Naive thymus-derived CD4-positive, alpha-beta T cell (primary cell): Measurements from ENCODE around the gene NDUFS8. TPM values are rescaled to one million over a fixed set of nuclear protein-coding genes. Genes with fewer than 3 reads are reported as not detected.

Experiments
- ATAC-seq: fragments of 150-1000 bp; cut with Tn5 transposase; 2 replicates; pipeline ENCODE4 v1.10.0; 2021; ENCODE audit warnings: mild to moderate bottlenecking, moderate library complexity
- CTCF ChIA-PET: fragments of 350-600 bp; sonication (Branson Sonifier 250); formaldehyde crosslinking; loops from one replicate; lab custom pipeline; 2021; ENCODE audit warnings: antibody characterized with exemption; lab: Charles Lee
- POLR2A ChIA-PET: fragments of 350-600 bp; sonication (Branson Sonifier 250); formaldehyde crosslinking; loops from one replicate; lab custom pipeline; 2021; ENCODE audit warnings: antibody characterized with exemption, inconsistent platforms; lab: Charles Lee
- DNase-seq, 9 donors: peaks; one replicate each; pipeline versions ENCODE4 v3.0.0 to v3.0.0-alpha.2; 2020 to 2022; ENCODE audit warnings: mixed read lengths in 1 of 9
- H3K27ac ChIP-seq: one replicate; pipeline ENCODE4 v1.7.0; 2013; ENCODE audit warnings: mild to moderate bottlenecking, low read depth, low read length, moderate library complexity
- H3K27me3 ChIP-seq, 2 donors: one replicate each; pipeline ENCODE4 v1.7.0; 2013; ENCODE audit warnings: low read length in 2 of 2, mild to moderate bottlenecking in 2 of 2, moderate library complexity in 2 of 2; ENCODE audit not compliant: control insufficient read depth in 2 of 2, insufficient read depth in 2 of 2
- H3K36me3 ChIP-seq, 3 experiments: 1 replicate in 2 of 3; 2 replicates in 1 of 3; pipeline ENCODE4 v1.7.0; 2013; ENCODE audit warnings: low read length in 3 of 3, mild to moderate bottlenecking in 3 of 3, moderate library complexity in 1 of 3; ENCODE audit not compliant: insufficient read depth in 3 of 3, control insufficient read depth in 2 of 3
- H3K4me1 ChIP-seq, 2 donors: one replicate each; pipeline ENCODE4 v1.7.0; 2013; ENCODE audit warnings: low read length in 2 of 2, mild to moderate bottlenecking in 2 of 2, moderate library complexity in 1 of 2; ENCODE audit not compliant: control insufficient read depth in 2 of 2, insufficient read depth in 2 of 2
- H3K4me3 ChIP-seq: 2 replicates; pipeline ENCODE4 v1.7.0; 2013; ENCODE audit warnings: mild to moderate bottlenecking, low read length
- H3K9me3 ChIP-seq, 3 experiments: 1 replicate in 2 of 3; 2 replicates in 1 of 3; pipeline ENCODE4 v1.7.0; 2013; ENCODE audit warnings: low read length in 3 of 3; ENCODE audit not compliant: control insufficient read depth in 2 of 3
- H3K27ac Mint-ChIP-seq, 9 donors: one replicate each; pipeline ENCODE4 v1.8.0; 2020 to 2022; ENCODE audit warnings: mixed read lengths in 9 of 9, mild to moderate bottlenecking in 8 of 9, moderate library complexity in 5 of 9, inconsistent platforms in 2 of 9
- H3K27me3 Mint-ChIP-seq, 5 donors: one replicate each; pipeline ENCODE4 v1.8.0; 2021 to 2022; ENCODE audit warnings: mixed read lengths in 5 of 5, mild to moderate bottlenecking in 1 of 5
- H3K36me3 Mint-ChIP-seq, 5 donors: one replicate each; pipeline ENCODE4 v1.8.0; 2020 to 2022; ENCODE audit warnings: mixed read lengths in 5 of 5, mild to moderate bottlenecking in 3 of 5, inconsistent platforms in 1 of 5
- H3K4me1 Mint-ChIP-seq, 7 donors: one replicate each; pipeline ENCODE4 v1.8.0; 2020 to 2022; ENCODE audit warnings: mixed read lengths in 7 of 7, mild to moderate bottlenecking in 3 of 7, inconsistent platforms in 1 of 7
- H3K4me3 Mint-ChIP-seq, 10 donors: one replicate each; pipeline ENCODE4 v1.8.0; 2020 to 2022; ENCODE audit warnings: mild to moderate bottlenecking in 10 of 10, mixed read lengths in 10 of 10, moderate library complexity in 6 of 10, inconsistent platforms in 2 of 10
- H3K9me3 Mint-ChIP-seq, 11 donors: one replicate each; pipeline ENCODE4 v1.8.0; 2020 to 2022; ENCODE audit warnings: mixed read lengths in 11 of 11, mild to moderate bottlenecking in 4 of 11, inconsistent platforms in 1 of 11, moderate library complexity in 1 of 11
- intact Hi-C, 2 donors: fragments of 100-400 bp; cut with micrococcal nuclease; formaldehyde crosslinking; loops; one replicate each; pipeline ENCODE4 v1.15.1; 2023
- polyA plus RNA-seq, 2 donors: library from polyadenylated mRNA; unstranded; fragments of 300-500 nt; fragmentation: Illumina TruSeq; gene quantifications; one replicate each; pipeline ENCODE4 v1.2.3, GENCODE V29; 2021
- total RNA-seq, 6 experiments: library from RNA in 5 of 6; stranded (reverse) in 5 of 6; gene quantifications; 1 replicate in 5 of 6; 2 replicates in 1 of 6; pipeline ENCODE4 v1.2.3 and lab custom pipeline; 2021 to 2026

Gene NDUFS8
- total and polyA plus RNA-seq, 7 experiments from 2014 or later = 67.1 to 197 (median 87.6) TPM

DNA sequence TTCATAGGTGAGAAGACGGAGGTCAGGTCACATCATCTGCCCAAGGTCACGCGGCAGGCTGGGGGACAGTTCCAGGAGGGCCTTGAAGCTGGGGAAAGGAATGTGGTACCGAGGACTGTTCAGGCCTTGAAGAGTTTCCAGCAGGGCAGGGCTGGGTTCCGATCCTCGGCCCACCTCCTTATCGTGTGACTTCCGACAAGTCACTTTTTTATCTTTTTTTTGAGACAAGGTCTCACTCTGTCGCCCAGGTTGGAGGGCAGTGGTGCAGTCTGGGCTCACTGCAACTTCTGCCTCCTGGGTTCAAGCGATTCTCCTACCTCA, 623 bp downstream of the NDUFS8 start:
- peak in 1 of 9 donors; percentile 29 for DNase-seq
- intact Hi-C loops = loop anchor here (2.0 to 10.0 kb wide), 4 partner anchors 184 to 1018 kb away; partner anchors contain the start of genes C11orf24 (in 1 of the 2), KMT5B (in 1 of the 2), PPP6R3 (in 1 of the 2) and TPCN2 (in 1 of the 2)
- CTCF ChIA-PET = interaction anchor here (0.6 to 0.7 kb wide), 2 partner anchors 168 to 547 kb away, joined by 3 read pairs; no protein-coding TSS in a partner anchor

DNA sequence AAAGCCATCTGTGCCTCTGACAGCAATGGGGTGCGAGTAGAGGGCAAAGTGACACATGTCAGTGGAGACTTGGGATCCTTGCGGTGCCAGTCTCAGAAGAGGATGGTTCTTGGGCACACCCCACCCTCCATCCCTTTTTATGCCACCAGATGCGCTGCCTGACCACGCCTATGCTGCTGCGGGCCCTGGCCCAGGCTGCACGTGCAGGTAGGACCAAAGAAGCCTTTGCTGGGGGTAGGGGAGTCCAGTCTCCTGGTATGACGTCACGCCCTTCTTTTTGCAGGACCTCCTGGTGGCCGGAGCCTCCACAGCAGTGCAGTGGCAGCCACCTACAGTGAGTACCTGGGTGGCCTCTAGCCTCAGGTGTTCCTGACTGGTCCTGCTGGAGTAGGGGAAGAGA, 1.5 kb downstream of the NDUFS8 start:
- peaks cover 0 to 13% (median 3%) of the 10 kb centered on the region in 5 donors for H3K36me3 Mint-ChIP-seq
- intact Hi-C loops = loop anchor here in 1 of 2 donors (10.0 kb wide), 2 partner anchors 183 to 243 kb away; partner anchors contain the start of genes C11orf24 and KMT5B
- POLR2A ChIA-PET = interaction anchor here (1.9 kb wide), 1 partner anchor 29 kb away, joined by 5 read pairs; no protein-coding TSS in a partner anchor

More for the DNA sequence above, 623 bp downstream of the NDUFS8 start:
- Histone ChIP-seq H3K27ac (peak overlapping the region; percentile 97), H3K9me3 (no peaks in the 10 kb centered on the region), H3K4me3 (peak overlapping the region; percentile 98), H3K27me3 (no peaks in the 10 kb centered on the region), H3K4me1 (peaks cover 11 to 16% of the 10 kb centered on the region in 2 donors), H3K36me3 (peaks cover 0 to 37% (median 0%) of the 10 kb centered on the region in 3 experiments)
- Mint-ChIP-seq H3K4me3 (peak overlapping the region; percentile 90 to 99 (median 96)), H3K27me3 (no peaks in the 10 kb centered on the region), H3K36me3 (peaks cover 0 to 13% (median 3%) of the 10 kb centered on the region in 5 donors), H3K27ac (peak overlapping the region; percentile 73 to 98 (median 92)), H3K9me3 (no peaks in the 10 kb centered on the region), H3K4me1 (peaks cover 12 to 32% (median 23%) of the 10 kb centered on the region in 7 donors)
- POLR2A ChIA-PET = interaction anchor here (0.8 to 1.9 kb wide), 5 partner anchors 8 to 28 kb away, joined by 3 to 6 read pairs (median 4); partner anchors contain the start of gene TCIRG1
- no peak for ATAC-seq

GRCh38 chr11:68032997-68033707, 2.7 kb downstream of the NDUFS8 start:
- no peak overlapping the region for H3K27ac Mint-ChIP-seq

More for the DNA sequence above, 1.5 kb downstream of the NDUFS8 start:
- Mint-ChIP-seq H3K4me3 (peak overlapping the region; percentile 90 to 99 (median 96)), H3K27me3 (no peaks in the 10 kb centered on the region), H3K27ac (peak overlapping the region; percentile 7 to 93 (median 75)), H3K4me1 (peaks cover 17 to 36% (median 26%) of the 10 kb centered on the region in 7 donors), H3K9me3 (no peaks in the 10 kb centered on the region)
- Histone ChIP-seq H3K9me3 (no peaks in the 10 kb centered on the region), H3K36me3 (peaks cover 0 to 41% (median 0%) of the 10 kb centered on the region in 3 experiments), H3K4me1 (peaks cover 11 to 21% of the 10 kb centered on the region in 2 donors), H3K27ac (peak overlapping the region; percentile 97), H3K27me3 (no peaks in the 10 kb centered on the region), H3K4me3 (peak overlapping the region; percentile 98)
- DNase-seq (no peak), ATAC-seq (no peak)
- CTCF ChIA-PET = no interaction called here

DNA sequence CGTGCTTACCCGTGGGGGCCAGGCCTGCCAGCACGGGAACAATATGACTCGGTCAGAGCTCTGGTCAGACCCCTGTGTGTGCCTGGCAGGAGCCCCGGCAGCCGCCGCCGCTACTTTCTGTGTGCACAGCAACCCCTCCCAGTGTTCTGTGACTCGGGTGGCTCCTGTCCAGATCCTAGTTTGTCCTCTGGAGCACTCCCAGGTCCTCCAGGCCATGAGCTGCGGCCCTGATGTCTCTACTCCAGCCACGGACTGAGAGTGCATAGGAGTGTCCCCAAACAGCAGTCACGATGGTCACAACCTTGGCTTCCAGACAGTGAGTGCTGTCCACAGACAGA, 3.2 kb downstream of the NDUFS8 start:
- peaks cover 0 to 13% (median 3%) of the 10 kb centered on the region in 5 donors for H3K36me3 Mint-ChIP-seq
- Histone ChIP-seq H3K4me3 (no peak overlapping the region), H3K27ac (no peak overlapping the region), H3K27me3 (no peaks in the 10 kb centered on the region), H3K9me3 (no peaks in the 10 kb centered on the region), H3K4me1 (peaks cover 11 to 28% of the 10 kb centered on the region in 2 donors), H3K36me3 (peaks cover 0 to 41% (median 0%) of the 10 kb centered on the region in 3 experiments)
- no peaks in the 10 kb centered on the region for H3K9me3 Mint-ChIP-seq
- intact Hi-C loops = loop anchor here in 1 of 2 donors (10.0 kb wide), 2 partner anchors 181 to 241 kb away; partner anchors contain the start of genes C11orf24 and KMT5B
- ATAC-seq (no peak), DNase-seq (no peak)
- peak overlapping the region in 1 of 9 donors; percentile 23 for H3K27ac Mint-ChIP-seq
- ChIA-PET POLR2A (no interaction called here), CTCF (no interaction called here)
- no peaks in the 10 kb centered on the region for H3K27me3 Mint-ChIP-seq
- peak overlapping the region in 3 of 10 donors; percentile 3 to 41 (median 21) for H3K4me3 Mint-ChIP-seq
- H3K4me1 Mint-ChIP-seq = peaks cover 20 to 45% (median 35%) of the 10 kb centered on the region in 7 donors

More at GRCh38 chr11:68032997-68033707, 2.7 kb downstream of the NDUFS8 start:
- Histone ChIP-seq H3K36me3 (peaks cover 0 to 41% (median 0%) of the 10 kb centered on the region in 3 experiments), H3K4me1 (peaks cover 11 to 28% of the 10 kb centered on the region in 2 donors), H3K27ac (no peak overlapping the region), H3K4me3 (no peak overlapping the region), H3K27me3 (no peaks in the 10 kb centered on the region), H3K9me3 (no peaks in the 10 kb centered on the region)
- H3K36me3 Mint-ChIP-seq = peaks cover 0 to 13% (median 3%) of the 10 kb centered on the region in 5 donors
- H3K27me3 Mint-ChIP-seq = no peaks in the 10 kb centered on the region
- H3K4me3 Mint-ChIP-seq = peak overlapping the region in 1 of 10 donors; percentile 3
- H3K4me1 Mint-ChIP-seq = peaks cover 20 to 45% (median 35%) of the 10 kb centered on the region in 7 donors
- intact Hi-C loops = loop anchor here in 1 of 2 donors (10.0 kb wide), 2 partner anchors 182 to 242 kb away; partner anchors contain the start of genes C11orf24 and KMT5B
- H3K9me3 Mint-ChIP-seq = no peaks in the 10 kb centered on the region
- CTCF ChIA-PET = no interaction called here
- POLR2A ChIA-PET = no interaction called here
- no peak for ATAC-seq
- no peak for DNase-seq

DNA sequence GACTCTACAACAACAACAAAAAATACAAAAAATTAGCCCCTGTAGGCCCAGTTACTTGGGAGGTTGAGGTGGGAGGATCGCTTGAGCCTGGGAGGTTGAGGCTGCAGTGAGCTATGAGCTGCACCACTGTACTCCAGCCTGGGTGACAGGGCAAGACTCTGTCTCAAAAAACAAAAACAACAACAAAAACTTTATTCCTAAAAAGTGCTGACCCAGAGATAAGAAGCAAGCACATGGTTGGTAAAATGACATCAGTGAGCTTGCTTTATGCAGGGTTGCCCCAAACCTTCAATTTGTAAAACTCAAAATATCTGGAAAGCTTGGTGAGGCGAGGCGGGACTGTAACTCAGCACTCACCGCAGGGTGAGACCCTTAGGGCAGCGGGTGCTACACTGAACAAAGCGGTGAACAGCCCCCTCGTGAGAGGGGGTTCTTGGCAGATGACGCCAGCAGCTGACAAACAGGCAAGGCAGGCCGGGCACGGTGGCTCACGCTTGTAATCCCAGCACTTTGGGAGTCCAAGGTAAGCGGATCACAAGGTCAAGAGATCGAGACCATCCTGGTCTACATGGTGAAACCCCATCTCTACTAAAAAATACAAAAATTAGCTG, 4.9 kb downstream of the NDUFS8 start:
- ChIA-PET POLR2A (interaction anchor here (0.6 kb wide), 1 partner anchor 1372 kb away, joined by 3 read pairs; no protein-coding TSS in a partner anchor), CTCF (no interaction called here)
- no peak overlapping the region for H3K4me3 ChIP-seq
- H3K27me3 Mint-ChIP-seq = no peaks in the 10 kb centered on the region
- intact Hi-C loops = loop anchor here in 1 of 2 donors (10.0 kb wide), 2 partner anchors 179 to 239 kb away; partner anchors contain the start of genes C11orf24 and KMT5B
- H3K9me3 Mint-ChIP-seq = no peaks in the 10 kb centered on the region
- peak overlapping the region in 5 of 9 donors; percentile 12 to 56 (median 39) for H3K27ac Mint-ChIP-seq
- no peak overlapping the region for H3K4me3 Mint-ChIP-seq
- H3K4me1 ChIP-seq = peaks cover 14 to 28% of the 10 kb centered on the region in 2 donors
- H3K9me3 ChIP-seq = no peaks in the 10 kb centered on the region
- ATAC-seq = no peak
- no peak for DNase-seq
- H3K27me3 ChIP-seq = no peaks in the 10 kb centered on the region
- peaks cover 0 to 13% (median 4%) of the 10 kb centered on the region in 5 donors for H3K36me3 Mint-ChIP-seq
- peaks cover 0 to 41% (median 0%) of the 10 kb centered on the region in 3 experiments for H3K36me3 ChIP-seq
- H3K4me1 Mint-ChIP-seq = peaks cover 15 to 39% (median 30%) of the 10 kb centered on the region in 7 donors
- no peak overlapping the region for H3K27ac ChIP-seq

DNA sequence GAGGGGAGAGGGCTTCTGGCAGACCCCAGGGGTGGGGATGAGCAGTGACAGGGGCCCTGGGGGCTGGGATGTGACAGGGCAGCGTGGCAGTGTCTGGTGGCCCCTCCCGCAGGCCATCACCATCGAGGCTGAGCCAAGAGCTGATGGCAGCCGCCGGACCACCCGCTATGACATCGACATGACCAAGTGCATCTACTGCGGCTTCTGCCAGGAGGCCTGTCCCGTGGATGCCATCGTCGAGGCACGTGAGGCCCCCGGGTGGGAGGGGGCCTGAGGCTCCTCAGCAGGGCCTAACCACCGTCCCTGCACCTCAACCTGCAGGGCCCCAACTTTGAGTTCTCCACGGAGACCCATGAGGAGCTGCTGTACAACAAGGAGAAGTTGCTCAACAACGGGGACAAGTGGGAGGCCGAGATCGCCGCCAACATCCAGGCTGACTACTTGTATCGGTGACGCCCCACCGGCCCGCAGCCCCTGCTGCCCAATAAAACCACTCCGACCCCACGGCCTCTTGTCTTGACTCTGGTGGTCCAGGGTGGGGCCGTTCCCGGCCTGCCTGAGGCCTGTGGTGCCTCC, 5.7 kb downstream of the NDUFS8 start:
- Histone ChIP-seq H3K9me3 (no peaks in the 10 kb centered on the region), H3K4me1 (peaks cover 17 to 30% of the 10 kb centered on the region in 2 donors), H3K27me3 (no peaks in the 10 kb centered on the region), H3K27ac (no peak overlapping the region), H3K36me3 (peaks cover 0 to 37% (median 0%) of the 10 kb centered on the region in 3 experiments), H3K4me3 (no peak overlapping the region)
- ChIA-PET POLR2A (no interaction called here), CTCF (no interaction called here)
- Mint-ChIP-seq H3K4me3 (peak overlapping the region in 1 of 10 donors; percentile 81), H3K4me1 (peaks cover 15 to 35% (median 27%) of the 10 kb centered on the region in 7 donors), H3K9me3 (no peaks in the 10 kb centered on the region), H3K36me3 (peaks cover 0 to 13% (median 4%) of the 10 kb centered on the region in 5 donors), H3K27me3 (no peaks in the 10 kb centered on the region), H3K27ac (peak overlapping the region in 6 of 9 donors; percentile 51 to 87 (median 80))
- DNase-seq (no peak), ATAC-seq (no peak)
- intact Hi-C loops = loop anchor here in 1 of 2 donors (10.0 kb wide), 2 partner anchors 179 to 239 kb away; partner anchors contain the start of genes C11orf24 and KMT5B
